ENCODE measurements around the gene ISOC2.

DNA sequence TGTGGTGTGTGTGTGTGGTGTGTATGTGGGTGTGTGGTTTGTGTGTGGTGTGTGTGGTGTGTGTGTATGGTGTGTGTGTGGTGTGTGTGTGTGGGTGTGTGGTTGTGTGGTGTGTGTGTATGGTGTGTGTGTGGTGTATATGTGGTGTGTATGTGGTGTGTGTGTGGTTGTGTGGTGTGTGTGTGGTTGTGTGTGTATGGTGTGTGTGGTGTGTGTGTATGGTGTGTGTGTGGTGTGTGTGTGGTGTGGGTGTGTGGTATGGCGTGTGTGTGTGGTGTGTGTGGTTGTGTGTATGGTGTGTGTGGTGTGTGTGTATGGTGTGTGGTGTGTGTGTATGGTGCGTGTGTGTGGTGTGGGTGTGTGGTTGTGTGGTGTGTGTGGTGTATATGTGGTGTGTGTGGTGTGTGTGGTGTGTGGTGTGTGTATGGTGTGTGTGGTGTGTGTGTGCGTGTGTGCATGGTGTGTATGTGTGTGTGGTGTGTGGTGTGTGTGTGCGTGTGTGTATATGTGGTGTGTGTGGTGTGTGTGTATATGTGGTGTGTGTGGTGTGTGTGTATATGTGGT, 27.0 kb downstream of the ISOC2 start:
- TF ChIP-seq, protein P1, sequence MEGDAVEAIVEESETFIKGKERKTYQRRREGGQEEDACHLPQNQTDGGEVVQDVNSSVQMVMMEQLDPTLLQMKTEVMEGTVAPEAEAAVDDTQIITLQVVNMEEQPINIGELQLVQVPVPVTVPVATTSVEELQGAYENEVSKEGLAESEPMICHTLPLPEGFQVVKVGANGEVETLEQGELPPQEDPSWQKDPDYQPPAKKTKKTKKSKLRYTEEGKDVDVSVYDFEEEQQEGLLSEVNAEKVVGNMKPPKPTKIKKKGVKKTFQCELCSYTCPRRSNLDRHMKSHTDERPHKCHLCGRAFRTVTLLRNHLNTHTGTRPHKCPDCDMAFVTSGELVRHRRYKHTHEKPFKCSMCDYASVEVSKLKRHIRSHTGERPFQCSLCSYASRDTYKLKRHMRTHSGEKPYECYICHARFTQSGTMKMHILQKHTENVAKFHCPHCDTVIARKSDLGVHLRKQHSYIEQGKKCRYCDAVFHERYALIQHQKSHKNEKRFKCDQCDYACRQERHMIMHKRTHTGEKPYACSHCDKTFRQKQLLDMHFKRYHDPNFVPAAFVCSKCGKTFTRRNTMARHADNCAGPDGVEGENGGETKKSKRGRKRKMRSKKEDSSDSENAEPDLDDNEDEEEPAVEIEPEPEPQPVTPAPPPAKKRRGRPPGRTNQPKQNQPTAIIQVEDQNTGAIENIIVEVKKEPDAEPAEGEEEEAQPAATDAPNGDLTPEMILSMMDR (IDR thresholded peaks at IDR 0.05), result no peak
- TF ChIP-seq POLR2A (IDR thresholded peaks at IDR 0.05), result no peak
